ENCODE data around the gene ADORA2A. TPM values are rescaled to one million over a fixed set of nuclear protein-coding genes. Genes with fewer than 3 reads are reported as not detected.

Gene ADORA2A
- total RNA-seq, 4 donors from 2014 or later: 3.0 to 6.2 (median 3.0) TPM; not detected in 1

DNA sequence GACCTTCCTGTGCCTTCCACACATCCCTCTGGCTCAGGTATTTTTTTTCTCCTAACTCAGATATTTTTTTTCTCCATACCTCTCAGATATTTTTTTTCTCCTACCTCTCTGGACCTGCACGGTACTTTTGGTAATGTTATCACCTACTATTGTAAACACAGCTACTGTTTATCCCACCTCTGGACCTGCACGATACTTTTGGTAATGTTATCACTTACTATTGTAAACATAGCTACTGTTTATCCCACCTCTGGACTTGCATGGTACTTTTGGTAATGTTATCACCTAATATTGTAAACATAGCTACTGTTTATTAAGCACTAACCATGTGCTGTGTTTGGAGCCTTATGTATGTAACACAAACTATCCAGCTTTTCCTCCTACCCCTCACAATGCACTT is 55.6 kb downstream of the ADORA2A start:
- in situ Hi-C loops (cut with MboI; ENCODE audit: low pct_ligation_motif_present in 1 of 4, low pct_unique_long_range_greater_than_20kb in 1 of 4, low sequenced_read_pairs in 3 of 4): no loop called here
- Histone ChIP-seq H3K27me3 (no peaks in the 10 kb centered on the region), H3K4me1 (peaks cover 0 to 11% (median 4%) of the 10 kb centered on the region in 4 donors), H3K9me3 (no peaks in the 10 kb centered on the region), H3K4me3 (no peak overlapping the region), H3K36me3 (no peaks in the 10 kb centered on the region), H3K27ac (no peak overlapping the region)
- DNase-seq: no peak
- intact Hi-C loops (cut with DNase I; ENCODE audit: low total_unique reads): no loop called here
- 22 to 45% methylated on average over 2 of the region's 2 CpGs for WGBS, 2 donors (ENCODE audit: low coverage in 1 of 2)
- TF ChIP-seq, protein P1, sequence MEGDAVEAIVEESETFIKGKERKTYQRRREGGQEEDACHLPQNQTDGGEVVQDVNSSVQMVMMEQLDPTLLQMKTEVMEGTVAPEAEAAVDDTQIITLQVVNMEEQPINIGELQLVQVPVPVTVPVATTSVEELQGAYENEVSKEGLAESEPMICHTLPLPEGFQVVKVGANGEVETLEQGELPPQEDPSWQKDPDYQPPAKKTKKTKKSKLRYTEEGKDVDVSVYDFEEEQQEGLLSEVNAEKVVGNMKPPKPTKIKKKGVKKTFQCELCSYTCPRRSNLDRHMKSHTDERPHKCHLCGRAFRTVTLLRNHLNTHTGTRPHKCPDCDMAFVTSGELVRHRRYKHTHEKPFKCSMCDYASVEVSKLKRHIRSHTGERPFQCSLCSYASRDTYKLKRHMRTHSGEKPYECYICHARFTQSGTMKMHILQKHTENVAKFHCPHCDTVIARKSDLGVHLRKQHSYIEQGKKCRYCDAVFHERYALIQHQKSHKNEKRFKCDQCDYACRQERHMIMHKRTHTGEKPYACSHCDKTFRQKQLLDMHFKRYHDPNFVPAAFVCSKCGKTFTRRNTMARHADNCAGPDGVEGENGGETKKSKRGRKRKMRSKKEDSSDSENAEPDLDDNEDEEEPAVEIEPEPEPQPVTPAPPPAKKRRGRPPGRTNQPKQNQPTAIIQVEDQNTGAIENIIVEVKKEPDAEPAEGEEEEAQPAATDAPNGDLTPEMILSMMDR (IDR thresholded peaks at IDR 0.05): no peak

DNA sequence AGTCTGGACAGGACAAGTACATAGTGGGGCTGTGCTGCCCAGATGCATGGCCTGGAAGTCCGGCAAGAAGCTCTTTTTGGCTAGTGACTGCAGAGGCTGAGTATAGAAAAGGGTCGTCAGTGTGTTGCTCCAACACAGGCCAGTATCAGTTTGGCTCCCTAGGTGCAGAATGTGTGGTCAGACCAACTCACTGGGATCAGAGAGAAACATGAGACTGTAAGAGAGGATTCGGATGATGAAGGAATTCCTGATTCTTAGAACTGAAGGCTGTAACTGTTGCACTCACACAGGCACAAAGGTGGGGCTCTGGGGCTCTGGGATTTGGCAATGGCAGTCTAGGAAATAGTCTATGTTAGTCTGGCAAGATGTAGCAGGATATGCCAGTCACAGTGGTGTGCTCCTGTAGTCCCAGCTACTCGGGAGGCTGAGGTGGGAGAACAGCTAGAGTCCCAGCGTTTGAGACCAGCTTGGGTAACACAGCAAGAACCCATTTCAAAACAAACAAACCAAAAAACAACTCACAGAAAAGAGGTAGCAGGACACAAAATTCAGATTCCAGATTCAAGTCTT is 56.7 kb downstream of the ADORA2A start:
- no peaks in the 10 kb centered on the region for H3K27me3 ChIP-seq
- in situ Hi-C loops (cut with MboI; ENCODE audit: low pct_ligation_motif_present in 1 of 4, low pct_unique_long_range_greater_than_20kb in 1 of 4, low sequenced_read_pairs in 3 of 4): no loop called here
- TF ChIP-seq POLR2A (IDR thresholded peaks at IDR 0.05) (no peak), EP300 (IDR thresholded peaks at IDR 0.05; ENCODE audit: low read depth) (no peak)
- TF ChIP-seq, protein P1 (IDR thresholded peaks at IDR 0.05): no peak
- no peak for DNase-seq
- no peaks in the 10 kb centered on the region for H3K36me3 ChIP-seq
- no peaks in the 10 kb centered on the region for H3K9me3 ChIP-seq
- 65 to 90% methylated on average over 3 to 5 of the region's 5 CpGs for WGBS, 2 donors (ENCODE audit: low coverage in 1 of 2)
- H3K4me3 ChIP-seq: no peak overlapping the region
- intact Hi-C loops (cut with DNase I; ENCODE audit: low total_unique reads): no loop called here
- H3K4me1 ChIP-seq: peaks cover 0 to 11% (median 4%) of the 10 kb centered on the region in 4 donors
- no peak overlapping the region for H3K27ac ChIP-seq

DNA sequence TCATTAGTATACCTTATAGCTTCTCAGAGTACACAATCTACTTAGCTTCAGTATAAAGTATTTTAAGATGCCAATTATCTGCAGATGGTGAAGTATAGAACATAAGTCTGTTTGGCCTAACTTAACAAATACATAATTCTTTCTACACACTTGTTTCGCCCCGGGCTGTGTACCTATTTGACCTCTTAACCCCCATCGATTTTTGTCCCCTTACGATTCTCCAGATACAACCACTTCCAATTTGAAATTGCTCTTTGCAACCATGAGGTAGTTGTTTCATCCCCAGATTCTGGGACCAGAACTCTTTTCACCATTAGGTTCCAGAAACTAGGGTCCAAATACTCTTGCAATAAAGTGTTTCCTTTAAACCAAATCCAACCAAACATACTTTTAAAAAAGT is 57.8 kb downstream of the ADORA2A start:
- Histone ChIP-seq H3K9me3 (no peaks in the 10 kb centered on the region), H3K4me1 (peaks cover 0 to 11% (median 4%) of the 10 kb centered on the region in 4 donors), H3K4me3 (no peak overlapping the region), H3K36me3 (no peaks in the 10 kb centered on the region), H3K27me3 (no peaks in the 10 kb centered on the region), H3K27ac (no peak overlapping the region)
- in situ Hi-C loops (cut with MboI; ENCODE audit: low pct_ligation_motif_present in 1 of 4, low pct_unique_long_range_greater_than_20kb in 1 of 4, low sequenced_read_pairs in 3 of 4): no loop called here
- 94 to 100% methylated on average over 4 of the region's 4 CpGs for WGBS, 2 donors (ENCODE audit: low coverage in 1 of 2)
- no peak for DNase-seq
- TF ChIP-seq, protein P1 (IDR thresholded peaks at IDR 0.05): no peak
- no peak for TF ChIP-seq POLR2A (IDR thresholded peaks at IDR 0.05)
- no peak for TF ChIP-seq EP300 (IDR thresholded peaks at IDR 0.05; ENCODE audit: low read depth)
- no peak for TF ChIP-seq POLR2AphosphoS5 (IDR thresholded peaks at IDR 0.05)
- intact Hi-C loops (cut with DNase I; ENCODE audit: low total_unique reads): no loop called here

DNA sequence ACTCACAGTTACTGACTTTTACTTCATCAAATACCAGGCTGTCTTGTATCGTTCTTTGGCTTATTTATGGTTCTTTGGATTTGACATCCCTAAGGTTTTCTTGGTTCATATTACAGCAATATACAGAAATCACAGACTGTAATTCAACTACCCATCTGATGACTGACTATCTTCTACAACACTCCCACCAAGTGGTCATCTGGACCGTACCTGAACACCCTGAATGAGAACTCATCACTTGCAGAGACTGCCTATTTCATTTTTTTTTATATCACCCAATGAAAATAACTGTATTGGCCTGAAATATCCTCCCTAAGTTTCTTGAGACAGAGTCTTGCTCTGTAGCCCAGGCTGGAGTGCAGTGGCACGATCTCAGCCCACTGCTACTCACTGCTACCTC is 58.2 kb downstream of the ADORA2A start:
- H3K4me3 ChIP-seq: no peak overlapping the region
- H3K27me3 ChIP-seq: no peaks in the 10 kb centered on the region
- H3K9me3 ChIP-seq: no peaks in the 10 kb centered on the region
- peaks cover 0 to 11% (median 4%) of the 10 kb centered on the region in 4 donors for H3K4me1 ChIP-seq
- intact Hi-C loops (cut with DNase I; ENCODE audit: low total_unique reads): no loop called here
- 67 to 73% methylated on average over 2 to 3 of the region's 3 CpGs for WGBS, 2 donors (ENCODE audit: low coverage in 1 of 2)
- no peaks in the 10 kb centered on the region for H3K36me3 ChIP-seq
- H3K27ac ChIP-seq: no peak overlapping the region
- in situ Hi-C loops (cut with MboI; ENCODE audit: low pct_ligation_motif_present in 1 of 4, low pct_unique_long_range_greater_than_20kb in 1 of 4, low sequenced_read_pairs in 3 of 4): no loop called here
- no peak for TF ChIP-seq EP300 (IDR thresholded peaks at IDR 0.05; ENCODE audit: low read depth)
- no peak for TF ChIP-seq POLR2A (IDR thresholded peaks at IDR 0.05)
- TF ChIP-seq, protein P1 (IDR thresholded peaks at IDR 0.05): no peak
- no peak for TF ChIP-seq POLR2AphosphoS5 (IDR thresholded peaks at IDR 0.05)
- DNase-seq: no peak
